Jurkat, Clone E6-1 (cell line): ENCODE data around the gene RPIA. TPM values are rescaled to one million over a fixed set of nuclear protein-coding genes. Genes with fewer than 3 reads are reported as not detected.
A peak's percentile ranks its signal among the peaks of the same experiment; 100 is the strongest.
"Not testable (repeated sequence)": the region's sequence is repeated elsewhere in the genome, so short reads cannot be mapped to it uniquely, and the experiment has no call there.

ENCODE experiments used
- DNase-seq: peaks from one replicate; pipeline ENCODE4 v3.0.0-alpha.2; 2011; ENCODE audit warnings: low read depth, low spot score
- H3K4me3 ChIP-seq: 2 replicates; pipeline ENCODE4 v1.5.1; 2011; ENCODE audit warnings: mild to moderate bottlenecking, low read length, control low read depth, moderate library complexity
- polyA plus RNA-seq: library from polyadenylated mRNA; unstranded; fragments of >200 nt; gene quantifications from one replicate; pipeline ENCODE4 v1.2.1, GENCODE V29; 2012; ENCODE audit warnings: missing spikeins; ENCODE audit not compliant: insufficient read length, insufficient read depth

RPIA gene
- polyA plus RNA-seq, result 71.3 TPM

- peak; percentile 98 for DNase-seq
- H3K4me3 ChIP-seq, result peak within 1 kb of the TSS; percentile 86
Observed at GRCh38 chr2:88691339-88692183, at the start of gene RPIA. TSS of gene RPIA (plus strand) at chr2:88691673. CDS start at chr2:88691699, 26 bp downstream.

- no peak for DNase-seq
Observed at GRCh38 chr2:88642278-88642677, 49.2 kb upstream of the RPIA start.

GRCh38 chr2:88645291-88645882, 46.1 kb upstream of the RPIA start:
- DNase-seq, H3K4me3 ChIP-seq: not testable (repeated sequence)

More at GRCh38 chr2:88642278-88642677, 49.2 kb upstream of the RPIA start:
- H3K4me3 ChIP-seq, result no peak overlapping the region

GRCh38 chr2:88651646-88652045, 39.8 kb upstream of the RPIA start:
- no peak for DNase-seq

GRCh38 chr2:88654714-88655113, 36.8 kb upstream of the RPIA start:
- H3K4me3 ChIP-seq, result no peak overlapping the region
- no peak for DNase-seq

More at GRCh38 chr2:88651646-88652045, 39.8 kb upstream of the RPIA start:
- no peak overlapping the region for H3K4me3 ChIP-seq

GRCh38 chr2:88656690-88657089, 34.8 kb upstream of the RPIA start:
- DNase-seq, result no peak
- no peak overlapping the region for H3K4me3 ChIP-seq

GRCh38 chr2:88657131-88657530, 34.3 kb upstream of the RPIA start:
- no peak for DNase-seq

GRCh38 chr2:88658326-88658725, 33.1 kb upstream of the RPIA start:
- no peak overlapping the region for H3K4me3 ChIP-seq
- no peak for DNase-seq

More at GRCh38 chr2:88657131-88657530, 34.3 kb upstream of the RPIA start:
- H3K4me3 ChIP-seq, result no peak overlapping the region

GRCh38 chr2:88658881-88659537, 32.5 kb upstream of the RPIA start:
- DNase-seq, result no peak
- no peak overlapping the region for H3K4me3 ChIP-seq

- H3K4me3 ChIP-seq, result no peak overlapping the region
- no peak for DNase-seq
Observed at GRCh38 chr2:88659538-88659915, 31.9 kb upstream of the RPIA start.

GRCh38 chr2:88660622-88661021, 30.9 kb upstream of the RPIA start:
- no peak overlapping the region for H3K4me3 ChIP-seq
- DNase-seq, result no peak

- no peak overlapping the region for H3K4me3 ChIP-seq
- no peak for DNase-seq
Observed at GRCh38 chr2:88666576-88666975, 24.9 kb upstream of the RPIA start.

GRCh38 chr2:88667219-88667618, 24.3 kb upstream of the RPIA start:
- no peak overlapping the region for H3K4me3 ChIP-seq
- DNase-seq, result no peak

GRCh38 chr2:88668862-88669261, 22.6 kb upstream of the RPIA start:
- H3K4me3 ChIP-seq, result no peak overlapping the region
- DNase-seq, result no peak

GRCh38 chr2:88669482-88670214, 21.8 kb upstream of the RPIA start:
- H3K4me3 ChIP-seq, result no peak overlapping the region
- DNase-seq, result peak; percentile 19

GRCh38 chr2:88671786-88672427, 19.6 kb upstream of the RPIA start:
- no peak overlapping the region for H3K4me3 ChIP-seq
- DNase-seq, result peak; percentile 42

GRCh38 chr2:88673363-88673762, 18.1 kb upstream of the RPIA start:
- no peak overlapping the region for H3K4me3 ChIP-seq

GRCh38 chr2:88680266-88680902, 11.1 kb upstream of the RPIA start:
- no peak overlapping the region for H3K4me3 ChIP-seq
- DNase-seq, result no peak

More at GRCh38 chr2:88673363-88673762, 18.1 kb upstream of the RPIA start:
- DNase-seq, result no peak
